ENCODE measurements around the gene ATP1A3.

- TF ChIP-seq ZNF143 (CRISPR knock-in tag; IDR thresholded peaks at IDR 0.05) (no peak), ZNF431 (CRISPR knock-in tag; IDR thresholded peaks at IDR 0.05; ENCODE audit: borderline replicate concordance, low read depth) (no peak), ZNF567 (CRISPR knock-in tag; IDR thresholded peaks at IDR 0.05; ENCODE audit: borderline replicate concordance) (no peak), ZNF180 (CRISPR knock-in tag; IDR thresholded peaks at IDR 0.05; ENCODE audit: borderline replicate concordance, low read depth) (no peak), SP1 (IDR thresholded peaks at IDR 0.05) (no peak), SP1 (CRISPR knock-in tag; IDR thresholded peaks at IDR 0.05) (no peak), ZNF672 (CRISPR knock-in tag; IDR thresholded peaks at IDR 0.05) (no peak), ZNF639 (CRISPR knock-in tag; conservative IDR thresholded peaks at IDR 0.05) (no peak), RFX5 (IDR thresholded peaks at IDR 0.05; ENCODE audit: low read depth, low read length) (no peak), ZNF274 (CRISPR knock-in tag; IDR thresholded peaks at IDR 0.05) (no peak), MXI1 (IDR thresholded peaks at IDR 0.05; ENCODE audit: borderline replicate concordance, low read depth, low read length) (no peak)
Observed at GRCh38 chr19:41940731-41941409, 53.2 kb downstream of the ATP1A3 start.

All from HepG2 (cell line).